Gastrocnemius medialis (tissue), 4 donors: Measurements from ENCODE around the gene CSKMT. TPM values are rescaled to one million over a fixed set of nuclear protein-coding genes. Genes with fewer than 3 reads are reported as not detected.

Experiments used
- ATAC-seq, 2 donors: fragments of 150-250 bp; one replicate each; pipeline ENCODE4 v1.9.1; 2016
- DNase-seq, 2 donors: peaks; one replicate each; pipeline ENCODE4 v3.0.0-alpha.2; 2019
- H3K27ac ChIP-seq, 4 donors: fragments of 200-600 bp; sonication (generic); 1 replicate in 1 of 4; 2 replicates in 3 of 4; pipeline ENCODE4 v1.5.1; 2016 to 2018; ENCODE audit warnings: mild to moderate bottlenecking in 2 of 4, moderate library complexity in 1 of 4
- H3K27me3 ChIP-seq, 3 donors: fragments of 200-600 bp; sonication (generic) in 2 of 3; 1 replicate in 1 of 3; 2 replicates in 2 of 3; pipeline versions ENCODE4 v1.5.1 to v1.6.0; 2016 to 2019; ENCODE audit warnings: mild to moderate bottlenecking in 1 of 3, moderate library complexity in 1 of 3
- H3K36me3 ChIP-seq, 2 donors: fragments of 200-600 bp; sonication (generic) in 1 of 2; one replicate each; pipeline ENCODE4 v1.5.1; 2017 to 2018
- H3K4me1 ChIP-seq, 2 donors: fragments of 200-600 bp; sonication (generic) in 1 of 2; one replicate each; pipeline ENCODE4 v1.5.1; 2016 to 2017; ENCODE audit warnings: mild to moderate bottlenecking in 2 of 2
- H3K4me3 ChIP-seq, 4 donors: fragments of 200-600 bp; sonication (generic) in 3 of 4; 1 replicate in 1 of 4; 2 replicates in 3 of 4; pipeline ENCODE4 v1.5.1; 2016 to 2019; ENCODE audit warnings: mild to moderate bottlenecking in 2 of 4
- H3K9me3 ChIP-seq, 3 donors: fragments of 200-600 bp; sonication (generic) in 2 of 3; 1 replicate in 1 of 3; 2 replicates in 2 of 3; pipeline ENCODE4 v1.5.1; 2016 to 2019
- POLR2A ChIP-seq, 2 donors: fragments of 450-650 bp; IDR thresholded peaks; one replicate each; pipeline ENCODE4 v1.6.1; 2017; ENCODE audit warnings: antibody characterized with exemption in 2 of 2, mild to moderate bottlenecking in 2 of 2, moderate library complexity in 2 of 2
- in situ Hi-C, 4 donors: fragments of 200-750 bp; cut with MboI; loops; one replicate each; pipeline versions ENCODE4 v1.15.0 to v1.8.0; 2017; ENCODE audit warnings: low sequenced_read_pairs in 4 of 4
- intact Hi-C: fragments of 100-400 bp; cut with DNase I; formaldehyde crosslinking; loops from one replicate; pipeline ENCODE4 v1.15.1; 2023; ENCODE audit warnings: low total_unique reads
- total RNA-seq, 4 donors: library from RNA; depleted of rRNA; stranded (reverse); fragments of >200 nt; gene quantifications; one replicate each; pipeline versions ENCODE4 v1.1.0 to v1.2.3, GENCODE V29; 2016
- TF ChIP-seq, protein P1 (sequence below), 5 experiments: fragments of 450-650 bp in 3 of 5; fragments of 200-600 bp in 2 of 5; sonication (generic) in 2 of 5; IDR thresholded peaks in 4 of 5; conservative IDR thresholded peaks in 1 of 5; 1 replicate in 4 of 5; 2 replicates in 1 of 5; pipeline ENCODE4 v1.5.1; 2016 to 2019; ENCODE audit warnings: antibody characterized with exemption in 5 of 5, mild to moderate bottlenecking in 3 of 5, moderate library complexity in 3 of 5

The CSKMT gene
- total RNA-seq, 4 donors from 2014 or later = 1.7 to 4.5 (median 2.8) TPM

DNA sequence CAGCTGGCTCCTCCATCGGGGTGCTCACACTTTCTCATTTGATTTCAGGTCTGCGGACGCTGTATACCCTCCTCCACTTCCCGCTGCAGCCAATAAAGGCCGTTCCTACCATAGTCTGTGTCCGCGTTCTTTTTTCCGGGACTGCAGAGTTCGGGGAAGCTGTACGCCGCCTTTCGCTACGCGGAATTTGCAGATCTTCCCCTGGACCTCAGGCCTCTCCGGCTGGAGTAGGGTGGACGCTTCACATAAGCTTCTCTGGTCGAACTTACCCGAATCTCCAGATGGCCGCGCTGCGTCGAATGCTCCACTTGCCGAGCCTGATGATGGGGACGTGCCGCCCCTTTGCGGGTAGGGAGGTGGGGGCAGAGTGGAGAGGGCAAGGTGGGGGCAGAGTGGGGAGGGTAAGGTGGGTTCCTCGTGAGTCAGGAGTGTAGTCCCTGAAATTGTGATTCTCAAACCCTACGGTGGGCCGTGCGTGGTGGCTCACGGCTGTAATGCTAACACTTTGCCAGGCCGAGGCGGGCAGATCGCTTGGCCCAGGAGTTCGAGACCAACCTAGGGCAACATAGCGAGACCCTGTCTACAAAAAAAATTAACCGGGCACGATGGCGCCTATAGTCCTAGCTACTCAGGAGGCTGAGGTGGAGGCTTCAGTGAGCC, 617 bp downstream of the CSKMT start:
- TF ChIP-seq POLR2A (IDR thresholded peaks at IDR 0.05) = no peak
- TF ChIP-seq, protein P1, sequence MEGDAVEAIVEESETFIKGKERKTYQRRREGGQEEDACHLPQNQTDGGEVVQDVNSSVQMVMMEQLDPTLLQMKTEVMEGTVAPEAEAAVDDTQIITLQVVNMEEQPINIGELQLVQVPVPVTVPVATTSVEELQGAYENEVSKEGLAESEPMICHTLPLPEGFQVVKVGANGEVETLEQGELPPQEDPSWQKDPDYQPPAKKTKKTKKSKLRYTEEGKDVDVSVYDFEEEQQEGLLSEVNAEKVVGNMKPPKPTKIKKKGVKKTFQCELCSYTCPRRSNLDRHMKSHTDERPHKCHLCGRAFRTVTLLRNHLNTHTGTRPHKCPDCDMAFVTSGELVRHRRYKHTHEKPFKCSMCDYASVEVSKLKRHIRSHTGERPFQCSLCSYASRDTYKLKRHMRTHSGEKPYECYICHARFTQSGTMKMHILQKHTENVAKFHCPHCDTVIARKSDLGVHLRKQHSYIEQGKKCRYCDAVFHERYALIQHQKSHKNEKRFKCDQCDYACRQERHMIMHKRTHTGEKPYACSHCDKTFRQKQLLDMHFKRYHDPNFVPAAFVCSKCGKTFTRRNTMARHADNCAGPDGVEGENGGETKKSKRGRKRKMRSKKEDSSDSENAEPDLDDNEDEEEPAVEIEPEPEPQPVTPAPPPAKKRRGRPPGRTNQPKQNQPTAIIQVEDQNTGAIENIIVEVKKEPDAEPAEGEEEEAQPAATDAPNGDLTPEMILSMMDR (IDR thresholded peaks at IDR 0.05 in 4 of 5, conservative IDR thresholded peaks at IDR 0.05 in 1 of 5) = no peak
- ATAC-seq = peak; percentile 34 to 41
- DNase-seq = peak in 1 of 2 donors; percentile 43
- intact Hi-C loops = loop anchor here (2.0 kb wide), 1 partner anchor 19 kb away; the partner anchor contains the start of gene GANAB
- H3K9me3 ChIP-seq = no peaks in the 10 kb centered on the region
- peak overlapping the region; percentile 82 to 97 (median 88) for H3K27ac ChIP-seq
- peaks cover 35 to 42% of the 10 kb centered on the region in 2 donors for H3K4me1 ChIP-seq
- in situ Hi-C loops = no loop called here
- no peaks in the 10 kb centered on the region for H3K27me3 ChIP-seq
- H3K36me3 ChIP-seq = peaks cover 0 to 20% of the 10 kb centered on the region in 2 donors
- peak overlapping the region; percentile 68 to 96 (median 79) for H3K4me3 ChIP-seq

DNA sequence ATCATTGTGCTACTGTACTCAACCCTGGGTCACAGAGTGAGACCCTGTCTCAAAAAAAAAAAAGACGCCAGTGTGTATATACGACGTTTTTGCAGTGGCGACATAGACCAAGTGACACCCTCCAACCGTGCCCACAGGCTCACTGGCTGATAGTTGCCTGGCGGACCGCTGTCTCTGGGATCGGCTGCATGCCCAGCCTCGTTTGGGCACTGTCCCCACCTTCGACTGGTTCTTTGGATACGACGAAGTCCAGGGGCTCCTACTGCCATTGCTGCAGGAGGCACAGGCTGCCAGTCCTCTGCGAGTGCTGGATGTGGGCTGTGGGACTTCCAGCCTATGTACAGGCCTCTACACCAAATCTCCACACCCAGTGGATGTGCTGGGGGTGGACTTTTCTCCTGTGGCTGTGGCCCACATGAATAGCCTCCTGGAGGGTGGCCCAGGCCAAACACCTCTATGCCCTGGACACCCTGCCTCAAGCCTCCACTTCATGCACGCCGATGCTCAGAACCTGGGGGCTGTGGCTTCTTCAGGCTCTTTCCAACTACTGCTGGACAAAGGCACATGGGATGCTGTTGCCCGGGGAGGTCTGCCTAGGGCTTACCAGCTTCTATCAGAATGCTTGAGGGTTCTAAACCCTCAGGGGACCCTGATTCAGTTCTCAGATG, 1.3 kb downstream of the CSKMT start:
- intact Hi-C loops (no loop called here), in situ Hi-C loops (no loop called here)
- ATAC-seq (no peak), DNase-seq (no peak)
- Histone ChIP-seq H3K27me3 (no peaks in the 10 kb centered on the region), H3K9me3 (no peaks in the 10 kb centered on the region), H3K36me3 (peaks cover 0 to 20% of the 10 kb centered on the region in 2 donors), H3K4me1 (peaks cover 40 to 46% of the 10 kb centered on the region in 2 donors), H3K4me3 (peak overlapping the region; percentile 68 to 96 (median 79)), H3K27ac (peak overlapping the region; percentile 82 to 97 (median 88))
- no peak for TF ChIP-seq POLR2A (IDR thresholded peaks at IDR 0.05)
- TF ChIP-seq, protein P1 (IDR thresholded peaks at IDR 0.05 in 4 of 5, conservative IDR thresholded peaks at IDR 0.05 in 1 of 5) = no peak

DNA sequence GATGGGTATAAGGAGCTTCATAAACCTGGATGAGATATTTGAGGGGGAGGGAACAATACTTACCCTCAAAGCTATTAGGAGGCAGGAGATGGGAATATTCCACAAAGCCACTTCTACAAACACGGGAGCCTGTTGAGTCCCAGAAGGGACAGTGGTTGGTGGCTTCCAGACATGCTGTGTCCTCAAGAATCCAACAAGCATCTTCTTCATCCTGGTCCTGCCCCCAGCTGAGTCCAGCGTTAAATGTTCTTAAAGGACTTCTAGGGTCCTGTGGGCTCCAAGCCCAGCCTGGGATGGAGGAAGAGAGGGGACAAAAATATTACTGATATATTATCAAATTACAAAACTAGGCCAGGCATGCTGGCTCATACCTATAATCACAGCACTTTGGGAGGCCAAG, 2.3 kb downstream of the CSKMT start:
- ATAC-seq (no peak), DNase-seq (no peak)
- Histone ChIP-seq H3K4me3 (no peak overlapping the region), H3K27me3 (no peaks in the 10 kb centered on the region), H3K36me3 (peaks cover 0 to 16% of the 10 kb centered on the region in 2 donors), H3K9me3 (no peaks in the 10 kb centered on the region), H3K4me1 (peaks cover 43 to 49% of the 10 kb centered on the region in 2 donors), H3K27ac (peak overlapping the region in 2 of 4 donors; percentile 10 to 97)
- intact Hi-C loops = no loop called here
- TF ChIP-seq, protein P1 (IDR thresholded peaks at IDR 0.05 in 4 of 5, conservative IDR thresholded peaks at IDR 0.05 in 1 of 5) = no peak
- no peak for TF ChIP-seq POLR2A (IDR thresholded peaks at IDR 0.05)
- in situ Hi-C loops = no loop called here

DNA sequence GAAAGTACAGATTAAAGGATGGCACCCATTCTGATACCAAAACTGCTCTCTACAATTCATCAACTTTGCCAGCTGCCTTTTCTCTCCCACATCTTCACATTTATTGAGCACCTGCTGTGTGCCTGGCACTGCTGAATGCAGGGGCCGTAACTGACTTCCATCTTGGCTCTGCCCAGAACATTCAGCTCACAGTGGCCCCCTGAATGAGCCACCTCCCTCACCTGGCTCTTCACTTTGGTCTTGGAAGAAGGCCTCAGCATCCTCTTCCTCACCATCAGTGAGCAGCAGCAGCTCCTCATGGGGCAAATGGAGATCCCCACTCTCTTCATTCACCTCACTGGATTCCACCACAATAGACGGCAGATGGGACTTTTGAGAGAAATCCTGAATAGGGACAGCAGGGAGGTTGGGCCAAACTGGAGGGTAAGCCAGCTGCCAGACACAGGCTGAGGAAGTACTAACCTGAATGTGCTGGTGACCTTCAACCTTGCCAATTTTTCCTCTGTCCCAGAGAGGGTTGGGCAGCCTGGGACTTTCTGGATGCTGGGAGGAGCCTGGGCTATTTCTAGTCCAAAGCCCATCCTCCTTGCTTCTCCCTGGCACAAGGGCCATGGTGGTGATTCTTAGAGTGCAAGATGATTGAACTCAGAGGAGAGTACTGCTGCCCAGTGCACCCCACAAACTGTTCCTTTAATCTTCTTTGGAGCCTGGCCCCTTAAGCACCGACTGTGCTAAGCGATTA, 4.5 kb downstream of the CSKMT start:
- intact Hi-C loops (no loop called here), in situ Hi-C loops (no loop called here)
- DNase-seq = no peak
- peak overlapping the region in 3 of 4 donors; percentile 41 to 91 (median 90) for H3K27ac ChIP-seq
- H3K4me1 ChIP-seq = peaks cover 45 to 52% of the 10 kb centered on the region in 2 donors
- H3K9me3 ChIP-seq = no peaks in the 10 kb centered on the region
- TF ChIP-seq POLR2A (IDR thresholded peaks at IDR 0.05) = no peak
- TF ChIP-seq, protein P1 (IDR thresholded peaks at IDR 0.05 in 4 of 5, conservative IDR thresholded peaks at IDR 0.05 in 1 of 5) = no peak
- H3K4me3 ChIP-seq = no peak overlapping the region
- H3K27me3 ChIP-seq = no peaks in the 10 kb centered on the region
- H3K36me3 ChIP-seq = peaks cover 0 to 24% of the 10 kb centered on the region in 2 donors
- no peak for ATAC-seq
